Epithelial cell of esophagus (primary cell): ENCODE results near the gene FAM210B.
A peak's percentile ranks its signal among the peaks of the same experiment; 100 is the strongest.
"Not testable (repeated sequence)": the region's sequence is repeated elsewhere in the genome, so short reads cannot be mapped to it uniquely, and the experiment has no call there.

Source experiments
- DNase-seq: peaks from one replicate; pipeline ENCODE4 v3.0.0; 2010; ENCODE audit warnings: low read depth
- H3K4me3 ChIP-seq: 2 replicates; pipeline ENCODE4 v1.5.1; 2011; ENCODE audit warnings: mild to moderate bottlenecking, low read length, control low read depth
- CTCF ChIP-seq: IDR thresholded peaks from 2 replicates; pipeline ENCODE4 v1.5.1; 2011; ENCODE audit warnings: low read depth, mild to moderate bottlenecking, low read length, control low read depth, inconsistent platforms; ENCODE audit not compliant: insufficient read depth; ENCODE audit errors: missing control alignments

FAM210B gene

DNA sequence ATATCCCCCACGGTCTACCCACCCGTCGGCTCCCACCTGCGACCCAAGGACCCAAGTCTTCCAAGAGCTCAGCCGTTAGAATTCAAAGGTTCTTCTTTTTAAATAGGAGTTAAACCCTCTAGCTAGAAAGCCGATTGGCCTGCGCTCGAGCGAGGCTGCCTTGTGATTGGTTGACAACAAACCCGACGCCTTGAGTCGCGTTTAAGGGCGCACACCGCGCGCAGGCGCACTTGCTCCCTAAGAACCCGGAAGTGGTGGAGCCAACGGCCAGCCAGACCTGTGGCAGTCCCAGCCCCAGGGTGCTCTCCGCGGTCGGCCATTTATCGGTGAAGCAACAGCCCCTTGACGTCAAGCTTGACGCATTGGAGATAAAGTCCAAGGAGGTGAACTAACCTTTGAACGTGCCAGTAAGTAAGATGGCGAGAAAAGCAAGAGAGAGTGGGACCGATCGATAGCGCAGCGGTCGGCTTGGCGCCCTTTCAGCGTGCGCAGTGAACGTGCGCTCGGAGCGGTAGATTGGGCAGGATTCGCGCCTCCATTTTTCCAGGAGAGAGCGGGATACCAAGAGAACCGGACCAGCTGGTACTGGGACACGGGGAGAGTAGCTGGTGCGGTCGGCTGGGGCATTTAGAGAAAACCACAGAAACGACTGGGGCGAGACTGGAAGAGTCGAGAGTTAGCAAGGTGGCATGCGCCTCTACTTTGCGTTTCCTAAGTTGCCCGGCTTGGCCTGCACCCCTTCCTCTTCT, 33.5 kb downstream of the FAM210B start, which contains the start of the genes AURKA and CSTF1:
Gene AURKA (minus strand): TSS at position 84 of the 749 bp plus-strand sequence. CDS start 4,018 bp downstream, outside the sequence.
Gene CSTF1 (plus strand): TSS at position 514 of the 749 bp plus-strand sequence. CDS start 2,908 bp downstream, outside the sequence.
- peak within 1 kb of the TSS; percentile 96 for H3K4me3 ChIP-seq
- DNase-seq: peak; percentile 100
- TF ChIP-seq CTCF: no peak

DNA sequence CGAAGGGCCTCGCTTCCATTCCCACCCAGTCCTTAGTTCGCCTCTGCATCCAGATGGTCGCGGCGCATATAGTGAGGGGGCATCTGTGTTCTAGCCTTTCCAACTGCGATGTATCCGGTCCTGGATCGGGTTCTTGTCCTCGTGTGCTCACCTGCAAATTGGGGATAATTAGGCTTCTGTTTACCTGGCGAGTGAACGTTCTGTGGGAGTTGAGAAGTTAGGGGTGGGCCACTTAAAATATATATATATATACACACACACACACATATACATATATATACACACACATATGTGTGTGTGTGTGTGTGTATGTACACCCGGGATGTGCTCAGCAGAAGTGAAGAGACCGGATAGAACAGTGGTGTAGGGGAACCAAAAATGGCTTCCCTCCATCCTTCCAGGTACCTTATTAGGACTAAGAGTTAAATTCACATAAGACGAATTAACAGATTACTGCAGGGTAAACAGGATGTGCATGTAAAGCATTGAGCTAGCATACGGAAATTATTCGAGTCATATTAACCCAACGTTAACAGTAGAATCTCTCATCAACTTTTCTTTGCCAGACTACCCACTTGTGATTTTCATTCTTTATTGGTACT, 34.2 kb downstream of the FAM210B start:
- peak overlapping the region; percentile 96 for H3K4me3 ChIP-seq
- peak; percentile 8 for DNase-seq
- no peak for TF ChIP-seq CTCF

- H3K4me3 ChIP-seq: peak overlapping the region; percentile 96
- DNase-seq: no peak
- no peak for TF ChIP-seq CTCF
These were observed 34.9 kb downstream of the FAM210B start for GRCh38 chr20:56393653-56394052.

- no peak for TF ChIP-seq CTCF
- no peak overlapping the region for H3K4me3 ChIP-seq
- no peak for DNase-seq
These were observed 36.4 kb downstream of the FAM210B start for GRCh38 chr20:56395166-56395565.

DNA sequence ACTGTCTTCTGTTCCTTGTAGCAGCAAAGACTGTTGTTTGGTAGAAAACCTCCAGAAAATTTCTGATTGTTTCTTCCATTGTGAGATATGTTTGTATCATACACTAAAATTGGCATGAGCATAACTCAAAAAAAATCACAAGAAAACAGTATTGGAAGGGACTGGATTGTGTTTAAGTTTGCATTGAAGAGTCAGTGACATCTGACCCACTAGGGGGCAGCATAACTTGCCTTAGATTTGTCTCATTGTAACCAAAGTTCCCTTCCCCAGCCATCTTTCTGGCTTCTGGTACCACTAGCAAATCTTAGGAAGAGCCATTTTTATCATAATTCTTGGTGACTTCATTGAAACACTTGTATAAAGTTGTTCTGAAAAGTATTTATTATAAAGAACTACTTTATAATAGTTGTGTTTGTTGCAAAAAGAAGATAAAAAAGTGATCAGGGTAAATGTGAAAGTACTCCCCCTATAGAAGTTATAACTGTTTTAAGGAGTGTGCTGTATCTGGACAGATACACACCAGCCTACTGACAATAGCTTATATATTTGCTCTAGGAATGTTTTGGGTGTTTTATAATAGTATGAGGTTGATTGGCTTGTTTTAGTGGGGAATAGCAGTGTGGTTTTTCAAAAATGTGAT, 41.3 kb downstream of the FAM210B start:
- H3K4me3 ChIP-seq: no peak overlapping the region
- peak; percentile 82 for TF ChIP-seq CTCF
- DNase-seq: peak; percentile 71

GRCh38 chr20:56403465-56403864, 44.7 kb downstream of the FAM210B start:
- DNase-seq: no peak
- no peak for TF ChIP-seq CTCF
- no peak overlapping the region for H3K4me3 ChIP-seq

DNA sequence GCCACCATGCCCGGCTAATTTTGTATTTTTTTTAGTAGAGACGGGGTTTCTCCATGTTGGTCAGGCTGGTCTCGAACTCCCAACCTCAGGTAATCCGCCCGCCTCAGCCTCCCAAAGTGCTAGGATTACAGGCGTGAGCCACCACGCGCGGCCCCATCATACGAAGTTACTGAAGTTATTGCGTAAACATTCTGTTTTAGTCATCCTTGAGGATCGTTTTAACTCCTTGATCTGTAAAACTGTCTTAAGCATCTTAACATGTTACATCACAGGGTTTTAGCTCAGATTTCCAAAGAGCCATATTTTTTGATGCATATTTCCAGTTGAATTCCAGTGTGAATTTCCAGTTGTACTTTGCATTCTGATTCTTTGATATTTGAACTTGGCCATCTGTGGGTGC, 46.6 kb downstream of the FAM210B start:
- not testable (repeated sequence) for DNase-seq

More for the DNA sequence above, 46.6 kb downstream of the FAM210B start:
- not testable (repeated sequence) for H3K4me3 ChIP-seq
